ENCODE measurements around the gene CH25H.

DNA sequence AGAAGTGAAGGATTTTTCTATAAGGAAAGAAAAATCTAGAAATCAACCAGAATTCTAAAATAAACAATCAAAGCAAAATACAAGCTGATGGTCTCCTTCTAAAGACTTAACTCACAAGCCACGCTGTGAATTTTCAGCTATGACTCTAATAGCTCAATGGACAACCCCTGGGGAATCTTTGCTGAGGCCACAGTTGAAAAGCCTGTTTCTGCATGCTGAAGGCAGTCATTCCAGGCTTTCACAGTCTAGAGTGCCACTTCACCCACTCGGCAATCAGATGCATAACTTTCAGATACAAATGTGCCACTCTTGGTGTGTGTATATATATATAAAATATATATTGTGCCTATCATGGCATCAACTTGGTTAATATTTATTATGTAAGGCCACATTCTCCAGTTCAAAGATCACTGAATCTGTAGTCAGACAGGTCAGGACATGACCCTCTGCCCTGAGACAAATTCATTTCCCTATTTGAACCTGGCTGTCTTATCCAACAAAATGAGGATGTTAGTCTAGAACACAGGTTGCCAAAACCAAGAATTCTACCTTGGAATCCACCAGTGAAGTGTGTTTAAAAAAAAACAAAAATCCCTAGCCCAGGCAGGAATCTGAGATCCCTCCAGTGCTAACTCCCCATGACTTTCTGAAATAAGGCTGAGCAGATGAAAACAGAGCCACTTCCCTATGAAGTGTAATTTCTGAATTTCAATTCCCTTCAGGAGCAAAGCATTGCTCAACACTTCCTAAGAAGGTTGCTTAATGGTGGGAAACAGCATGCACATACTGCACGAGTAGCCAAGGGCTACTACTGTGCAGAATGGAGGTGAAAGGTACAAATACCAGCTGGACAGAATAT lies 34.6 kb upstream of the CH25H start:
- TF ChIP-seq, protein P1, sequence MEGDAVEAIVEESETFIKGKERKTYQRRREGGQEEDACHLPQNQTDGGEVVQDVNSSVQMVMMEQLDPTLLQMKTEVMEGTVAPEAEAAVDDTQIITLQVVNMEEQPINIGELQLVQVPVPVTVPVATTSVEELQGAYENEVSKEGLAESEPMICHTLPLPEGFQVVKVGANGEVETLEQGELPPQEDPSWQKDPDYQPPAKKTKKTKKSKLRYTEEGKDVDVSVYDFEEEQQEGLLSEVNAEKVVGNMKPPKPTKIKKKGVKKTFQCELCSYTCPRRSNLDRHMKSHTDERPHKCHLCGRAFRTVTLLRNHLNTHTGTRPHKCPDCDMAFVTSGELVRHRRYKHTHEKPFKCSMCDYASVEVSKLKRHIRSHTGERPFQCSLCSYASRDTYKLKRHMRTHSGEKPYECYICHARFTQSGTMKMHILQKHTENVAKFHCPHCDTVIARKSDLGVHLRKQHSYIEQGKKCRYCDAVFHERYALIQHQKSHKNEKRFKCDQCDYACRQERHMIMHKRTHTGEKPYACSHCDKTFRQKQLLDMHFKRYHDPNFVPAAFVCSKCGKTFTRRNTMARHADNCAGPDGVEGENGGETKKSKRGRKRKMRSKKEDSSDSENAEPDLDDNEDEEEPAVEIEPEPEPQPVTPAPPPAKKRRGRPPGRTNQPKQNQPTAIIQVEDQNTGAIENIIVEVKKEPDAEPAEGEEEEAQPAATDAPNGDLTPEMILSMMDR (IDR thresholded peaks at IDR 0.05) = no peak
- no peak for TF ChIP-seq POLR2A (IDR thresholded peaks at IDR 0.05)

All from heart left ventricle (tissue), 13 donors.